K562 (cell line): ENCODE data around the gene PRPSAP1. TPM values are rescaled to one million over a fixed set of nuclear protein-coding genes. Genes with fewer than 3 reads are reported as not detected.

Experiments
- ADNP ChIP-seq: fragments of 200-800 bp; sonication (Bioruptor generic); IDR thresholded peaks from 2 replicates; pipeline ENCODE4 v1.6.1; 2016; ENCODE audit warnings: missing genetic modification characterization, missing compliant biosample characterization
- BRD9 ChIP-seq: fragments of 450-650 bp; IDR thresholded peaks from 2 replicates; pipeline ENCODE4 v1.6.1; 2018; ENCODE audit warnings: low read depth; ENCODE audit not compliant: partially characterized antibody
- CC2D1A ChIP-seq: fragments of 450-650 bp; IDR thresholded peaks from 2 replicates; pipeline ENCODE4 v1.6.1; 2017; ENCODE audit warnings: mild to moderate bottlenecking
- DPF2 ChIP-seq: fragments of 450-650 bp; IDR thresholded peaks from 2 replicates; pipeline ENCODE4 v1.6.1; 2016
- MECOM ChIP-seq: fragments of 250-450 bp; sonication (Bioruptor Pico); IDR thresholded peaks from 2 replicates; pipeline ENCODE4 v1.8.0; 2022; ENCODE audit warnings: inconsistent platforms
- MEF2D ChIP-seq: conservative IDR thresholded peaks from 2 replicates; pipeline ENCODE4 v1.6.1; 2016; ENCODE audit warnings: low read depth, missing genetic modification characterization, missing compliant biosample characterization
- MTA1 ChIP-seq: fragments of 450-650 bp; IDR thresholded peaks from 2 replicates; pipeline ENCODE4 v1.6.1; 2017; ENCODE audit warnings: borderline replicate concordance
- NR3C1 ChIP-seq: sonication (generic); formaldehyde crosslinking; IDR thresholded peaks from 2 replicates; pipeline ENCODE4 v1.8.1; 2022; ENCODE audit warnings: missing genetic modification reagents
- PCBP2 ChIP-seq: fragments of 200-400 bp; formaldehyde crosslinking; IDR thresholded peaks from 2 replicates; pipeline ENCODE4 v1.6.1; 2018; ENCODE audit warnings: low read length, low read depth, mild to moderate bottlenecking, moderate library complexity; ENCODE audit not compliant: poor library complexity, severe bottlenecking
- POLR3A ChIP-seq: IDR thresholded peaks from 2 replicates; pipeline ENCODE4 v1.6.1; 2011; ENCODE audit warnings: borderline replicate concordance, mild to moderate bottlenecking, moderate library complexity; ENCODE audit not compliant: insufficient read length, insufficient read depth; ENCODE audit errors: extremely low read depth
- RHOXF2B ChIP-seq: fragments of 250-450 bp; sonication (Bioruptor Pico); conservative IDR thresholded peaks from 2 replicates; pipeline ENCODE4 v1.5.1; 2021
- ZNF324 ChIP-seq: fragments of 250-450 bp; sonication (Bioruptor Pico); IDR thresholded peaks from 2 replicates; pipeline ENCODE4 v1.4.0; 2020; ENCODE audit warnings: mild to moderate bottlenecking
- ZNF507 ChIP-seq: conservative IDR thresholded peaks from 2 replicates; pipeline ENCODE4 v1.6.1; 2017; ENCODE audit warnings: missing genetic modification characterization, missing compliant biosample characterization
- ZZZ3 ChIP-seq: fragments of 450-650 bp; IDR thresholded peaks from 2 replicates; pipeline ENCODE4 v1.6.1; 2016; ENCODE audit warnings: antibody characterized with exemption, mild to moderate bottlenecking, moderate library complexity
- polyA plus RNA-seq, 8 experiments: library from polyadenylated mRNA; depleted of rRNA in 4 of 8; stranded (reverse) in 5 of 8; unstranded in 3 of 8; fragments of >200 nt; fragmentation: Nextera tagmentation in 2 of 8; fragmentation: Illumina TruSeq in 1 of 8; extraction: Ambion mirVana in 2 of 8; extraction: Trizol in 1 of 8; gene quantifications; 2 replicates each; pipeline versions ENCODE4 v1.2.1 to v1.2.3, GENCODE V29; 2011 to 2014; ENCODE audit warnings: inconsistent platforms in 1 of 8, missing spikeins in 1 of 8
- total RNA-seq, 7 experiments: library from RNA; depleted of rRNA in 6 of 7; stranded (reverse); fragments of >200 nt in 6 of 7; fragmentation: Illumina TruSeq in 2 of 7; extraction: Trizol in 2 of 7; gene quantifications; 2 replicates each; pipeline versions ENCODE4 v1.2.1 to v1.2.3, GENCODE V29; 2011 to 2021; ENCODE audit warnings: low replicate concordance in 1 of 7
- TF ChIP-seq, protein P1 (sequence below): IDR thresholded peaks from 3 replicates; pipeline ENCODE4 v1.6.1; 2011; ENCODE audit warnings: borderline replicate concordance, mild to moderate bottlenecking; ENCODE audit not compliant: insufficient read length, insufficient read depth
- TF ChIP-seq, protein P2 (sequence below): sonication (generic); formaldehyde crosslinking; IDR thresholded peaks from 2 replicates; pipeline ENCODE4 v1.8.0; 2022; ENCODE audit warnings: missing genetic modification reagents, mild to moderate bottlenecking, borderline replicate concordance
- TF ChIP-seq, protein P3 (sequence below): sonication (generic); formaldehyde crosslinking; IDR thresholded peaks from 2 replicates; pipeline ENCODE4 v1.4.0; 2020; ENCODE audit warnings: mild to moderate bottlenecking, missing genetic modification reagents
- TF ChIP-seq, protein P4 (sequence below): fragments of 450-650 bp; IDR thresholded peaks from 2 replicates; pipeline ENCODE4 v1.6.1; 2017; ENCODE audit warnings: antibody characterized with exemption, mild to moderate bottlenecking
- TF ChIP-seq, protein P5 (sequence below): fragments of 250-450 bp; sonication (Bioruptor Pico); IDR thresholded peaks from 2 replicates; pipeline ENCODE4 v1.5.0; 2021

PRPSAP1 gene
- total and polyA plus RNA-seq, 9 of the 15 experiments (the other 6 are each of a cell fraction or from before 2014, with no cell fraction given) = 21.9 to 77.1 (median 40.8) TPM

DNA sequence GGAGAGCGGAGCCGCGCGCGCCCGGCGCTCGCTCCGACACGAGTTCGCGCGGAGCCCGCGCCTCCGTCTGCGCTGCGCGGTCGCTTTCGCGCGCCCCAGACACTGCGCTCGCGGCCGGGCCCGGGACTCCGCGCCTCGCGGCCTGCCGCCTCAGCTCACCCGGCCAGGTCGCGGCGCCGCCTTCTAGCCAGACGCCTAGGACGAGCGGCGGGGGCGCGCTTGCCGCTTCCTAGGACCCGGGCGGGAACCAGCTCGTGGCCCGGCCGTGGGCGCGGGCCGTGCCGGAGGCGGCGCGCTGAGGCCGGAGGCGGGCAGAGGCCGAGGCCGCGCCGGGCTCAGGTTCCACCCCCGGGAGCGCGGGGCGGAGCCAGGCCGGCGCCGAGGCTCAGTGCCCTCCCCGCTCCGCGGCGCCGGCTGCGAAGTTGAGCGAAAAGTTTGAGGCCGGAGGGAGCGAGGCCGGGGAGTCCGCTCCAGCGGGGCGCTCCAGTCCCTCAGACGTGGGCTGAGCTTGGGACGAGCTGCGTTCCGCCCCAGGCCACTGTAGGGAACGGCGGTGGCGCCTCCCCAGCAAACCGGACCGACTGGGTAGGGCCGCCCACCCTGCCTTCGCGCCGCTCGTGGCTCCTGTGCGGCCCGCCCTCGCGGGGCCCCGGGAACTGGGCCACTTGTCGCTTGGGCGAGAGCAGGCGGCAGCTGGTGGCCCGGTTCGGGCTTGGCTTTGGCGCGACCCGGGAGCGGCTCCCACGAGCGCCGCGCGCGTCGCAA, 30.7 kb upstream of the PRPSAP1 start, which contains the start of gene SPHK1 (continued):
- TF ChIP-seq, protein P1, sequence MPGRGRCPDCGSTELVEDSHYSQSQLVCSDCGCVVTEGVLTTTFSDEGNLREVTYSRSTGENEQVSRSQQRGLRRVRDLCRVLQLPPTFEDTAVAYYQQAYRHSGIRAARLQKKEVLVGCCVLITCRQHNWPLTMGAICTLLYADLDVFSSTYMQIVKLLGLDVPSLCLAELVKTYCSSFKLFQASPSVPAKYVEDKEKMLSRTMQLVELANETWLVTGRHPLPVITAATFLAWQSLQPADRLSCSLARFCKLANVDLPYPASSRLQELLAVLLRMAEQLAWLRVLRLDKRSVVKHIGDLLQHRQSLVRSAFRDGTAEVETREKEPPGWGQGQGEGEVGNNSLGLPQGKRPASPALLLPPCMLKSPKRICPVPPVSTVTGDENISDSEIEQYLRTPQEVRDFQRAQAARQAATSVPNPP = no peak
- TF ChIP-seq MTA1 = no peak
- TF ChIP-seq DPF2 = no peak
- TF ChIP-seq ZNF324 = no peak
- TF ChIP-seq NR3C1 (CRISPR knock-in tag) = no peak; the same call in 1 of the 2 replicates
- TF ChIP-seq CC2D1A = no peak
- TF ChIP-seq, protein P2, sequence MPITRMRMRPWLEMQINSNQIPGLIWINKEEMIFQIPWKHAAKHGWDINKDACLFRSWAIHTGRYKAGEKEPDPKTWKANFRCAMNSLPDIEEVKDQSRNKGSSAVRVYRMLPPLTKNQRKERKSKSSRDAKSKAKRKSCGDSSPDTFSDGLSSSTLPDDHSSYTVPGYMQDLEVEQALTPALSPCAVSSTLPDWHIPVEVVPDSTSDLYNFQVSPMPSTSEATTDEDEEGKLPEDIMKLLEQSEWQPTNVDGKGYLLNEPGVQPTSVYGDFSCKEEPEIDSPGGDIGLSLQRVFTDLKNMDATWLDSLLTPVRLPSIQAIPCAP = no peak
- no peak for TF ChIP-seq MEF2D
- no peak for TF ChIP-seq ADNP (tag)
- TF ChIP-seq, protein P3, sequence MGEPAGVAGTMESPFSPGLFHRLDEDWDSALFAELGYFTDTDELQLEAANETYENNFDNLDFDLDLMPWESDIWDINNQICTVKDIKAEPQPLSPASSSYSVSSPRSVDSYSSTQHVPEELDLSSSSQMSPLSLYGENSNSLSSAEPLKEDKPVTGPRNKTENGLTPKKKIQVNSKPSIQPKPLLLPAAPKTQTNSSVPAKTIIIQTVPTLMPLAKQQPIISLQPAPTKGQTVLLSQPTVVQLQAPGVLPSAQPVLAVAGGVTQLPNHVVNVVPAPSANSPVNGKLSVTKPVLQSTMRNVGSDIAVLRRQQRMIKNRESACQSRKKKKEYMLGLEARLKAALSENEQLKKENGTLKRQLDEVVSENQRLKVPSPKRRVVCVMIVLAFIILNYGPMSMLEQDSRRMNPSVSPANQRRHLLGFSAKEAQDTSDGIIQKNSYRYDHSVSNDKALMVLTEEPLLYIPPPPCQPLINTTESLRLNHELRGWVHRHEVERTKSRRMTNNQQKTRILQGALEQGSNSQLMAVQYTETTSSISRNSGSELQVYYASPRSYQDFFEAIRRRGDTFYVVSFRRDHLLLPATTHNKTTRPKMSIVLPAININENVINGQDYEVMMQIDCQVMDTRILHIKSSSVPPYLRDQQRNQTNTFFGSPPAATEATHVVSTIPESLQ (CRISPR knock-in tag) = no peak
- TF ChIP-seq, protein P4, sequence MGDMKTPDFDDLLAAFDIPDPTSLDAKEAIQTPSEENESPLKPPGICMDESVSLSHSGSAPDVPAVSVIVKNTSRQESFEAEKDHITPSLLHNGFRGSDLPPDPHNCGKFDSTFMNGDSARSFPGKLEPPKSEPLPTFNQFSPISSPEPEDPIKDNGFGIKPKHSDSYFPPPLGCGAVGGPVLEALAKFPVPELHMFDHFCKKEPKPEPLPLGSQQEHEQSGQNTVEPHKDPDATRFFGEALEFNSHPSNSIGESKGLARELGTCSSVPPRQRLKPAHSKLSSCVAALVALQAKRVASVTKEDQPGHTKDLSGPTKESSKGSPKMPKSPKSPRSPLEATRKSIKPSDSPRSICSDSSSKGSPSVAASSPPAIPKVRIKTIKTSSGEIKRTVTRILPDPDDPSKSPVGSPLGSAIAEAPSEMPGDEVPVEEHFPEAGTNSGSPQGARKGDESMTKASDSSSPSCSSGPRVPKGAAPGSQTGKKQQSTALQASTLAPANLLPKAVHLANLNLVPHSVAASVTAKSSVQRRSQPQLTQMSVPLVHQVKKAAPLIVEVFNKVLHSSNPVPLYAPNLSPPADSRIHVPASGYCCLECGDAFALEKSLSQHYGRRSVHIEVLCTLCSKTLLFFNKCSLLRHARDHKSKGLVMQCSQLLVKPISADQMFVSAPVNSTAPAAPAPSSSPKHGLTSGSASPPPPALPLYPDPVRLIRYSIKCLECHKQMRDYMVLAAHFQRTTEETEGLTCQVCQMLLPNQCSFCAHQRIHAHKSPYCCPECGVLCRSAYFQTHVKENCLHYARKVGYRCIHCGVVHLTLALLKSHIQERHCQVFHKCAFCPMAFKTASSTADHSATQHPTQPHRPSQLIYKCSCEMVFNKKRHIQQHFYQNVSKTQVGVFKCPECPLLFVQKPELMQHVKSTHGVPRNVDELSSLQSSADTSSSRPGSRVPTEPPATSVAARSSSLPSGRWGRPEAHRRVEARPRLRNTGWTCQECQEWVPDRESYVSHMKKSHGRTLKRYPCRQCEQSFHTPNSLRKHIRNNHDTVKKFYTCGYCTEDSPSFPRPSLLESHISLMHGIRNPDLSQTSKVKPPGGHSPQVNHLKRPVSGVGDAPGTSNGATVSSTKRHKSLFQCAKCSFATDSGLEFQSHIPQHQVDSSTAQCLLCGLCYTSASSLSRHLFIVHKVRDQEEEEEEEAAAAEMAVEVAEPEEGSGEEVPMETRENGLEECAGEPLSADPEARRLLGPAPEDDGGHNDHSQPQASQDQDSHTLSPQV = peak; percentile 59; the same call in 1 of the 2 replicates
- no peak for TF ChIP-seq ZZZ3
- no peak for TF ChIP-seq MECOM (CRISPR knock-in tag)
- no peak for TF ChIP-seq RHOXF2B (CRISPR knock-in tag)
- TF ChIP-seq, protein P5, sequence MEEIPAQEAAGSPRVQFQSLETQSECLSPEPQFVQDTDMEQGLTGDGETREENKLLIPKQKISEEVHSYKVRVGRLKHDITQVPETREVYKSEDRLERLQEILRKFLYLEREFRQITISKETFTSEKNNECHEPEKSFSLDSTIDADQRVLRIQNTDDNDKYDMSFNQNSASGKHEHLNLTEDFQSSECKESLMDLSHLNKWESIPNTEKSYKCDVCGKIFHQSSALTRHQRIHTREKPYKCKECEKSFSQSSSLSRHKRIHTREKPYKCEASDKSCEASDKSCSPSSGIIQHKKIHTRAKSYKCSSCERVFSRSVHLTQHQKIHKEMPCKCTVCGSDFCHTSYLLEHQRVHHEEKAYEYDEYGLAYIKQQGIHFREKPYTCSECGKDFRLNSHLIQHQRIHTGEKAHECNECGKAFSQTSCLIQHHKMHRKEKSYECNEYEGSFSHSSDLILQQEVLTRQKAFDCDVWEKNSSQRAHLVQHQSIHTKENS (CRISPR knock-in tag) = no peak
- no peak for TF ChIP-seq BRD9
- TF ChIP-seq POLR3A = no peak
- no peak for TF ChIP-seq PCBP2
- TF ChIP-seq ZNF507 = no peak
